NCI-H510A treated with DMSO at 0.1 percent for 48 hours (cell line): ENCODE results near the gene ZNF792.
"Not testable (repeated sequence)": the region's sequence is repeated elsewhere in the genome, so short reads cannot be mapped to it uniquely, and the experiment has no call there.

Experiments used
- DNase-seq: peaks from one replicate; lab custom pipeline; 2025; lab: John Stamatoyannopoulos, UW

Gene ZNF792

DNA sequence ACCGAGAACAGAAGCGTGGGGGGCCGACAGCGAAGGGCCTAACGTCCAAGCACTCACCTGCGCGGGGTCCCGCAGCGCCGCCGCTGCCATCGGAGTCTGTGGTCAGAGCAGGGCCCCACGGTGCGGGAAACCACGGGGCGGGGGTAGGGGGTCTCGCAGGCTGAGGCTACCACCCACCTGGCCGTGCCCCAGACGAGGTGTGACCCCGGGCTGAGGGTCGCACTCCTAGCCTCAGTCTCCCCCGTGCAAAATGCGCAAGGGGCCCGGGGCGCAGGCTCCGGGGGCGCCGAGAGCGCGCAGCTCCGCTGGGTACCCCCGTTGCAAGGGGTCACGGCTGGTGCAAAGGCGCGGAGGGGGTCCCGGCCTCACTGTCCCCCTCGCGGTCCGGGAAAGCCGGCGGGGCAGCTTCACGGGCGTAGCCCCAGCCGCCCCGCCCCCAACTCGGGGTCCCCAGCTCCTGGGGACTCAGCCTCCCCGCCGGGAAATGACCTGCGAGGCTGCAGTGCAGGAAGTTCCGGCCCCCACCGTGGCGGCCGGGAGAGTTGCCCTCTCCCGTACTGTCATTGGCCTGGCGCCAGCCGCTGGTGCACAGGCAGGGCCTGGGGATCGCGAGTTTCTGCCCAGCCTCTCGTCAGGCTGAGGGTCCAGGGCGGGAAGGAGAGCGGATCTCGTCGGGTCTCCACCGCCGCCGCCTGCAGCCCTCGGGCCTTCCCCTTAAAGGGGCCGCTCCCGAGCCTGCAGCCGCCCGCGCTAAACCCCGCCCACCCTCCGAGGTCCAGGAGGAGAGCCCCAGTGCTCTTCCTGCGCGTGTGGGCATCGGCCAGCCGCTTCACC is at the start of gene ZNF792:
TSS of gene ZNF792 (minus strand) at position 657 of the 834 bp plus-strand sequence. CDS start at position 90, 567 bp downstream.
- DNase-seq: no peak

GRCh38 chr19:35013041-35013819 is 49.2 kb upstream of the ZNF792 start:
- no peak for DNase-seq

DNA sequence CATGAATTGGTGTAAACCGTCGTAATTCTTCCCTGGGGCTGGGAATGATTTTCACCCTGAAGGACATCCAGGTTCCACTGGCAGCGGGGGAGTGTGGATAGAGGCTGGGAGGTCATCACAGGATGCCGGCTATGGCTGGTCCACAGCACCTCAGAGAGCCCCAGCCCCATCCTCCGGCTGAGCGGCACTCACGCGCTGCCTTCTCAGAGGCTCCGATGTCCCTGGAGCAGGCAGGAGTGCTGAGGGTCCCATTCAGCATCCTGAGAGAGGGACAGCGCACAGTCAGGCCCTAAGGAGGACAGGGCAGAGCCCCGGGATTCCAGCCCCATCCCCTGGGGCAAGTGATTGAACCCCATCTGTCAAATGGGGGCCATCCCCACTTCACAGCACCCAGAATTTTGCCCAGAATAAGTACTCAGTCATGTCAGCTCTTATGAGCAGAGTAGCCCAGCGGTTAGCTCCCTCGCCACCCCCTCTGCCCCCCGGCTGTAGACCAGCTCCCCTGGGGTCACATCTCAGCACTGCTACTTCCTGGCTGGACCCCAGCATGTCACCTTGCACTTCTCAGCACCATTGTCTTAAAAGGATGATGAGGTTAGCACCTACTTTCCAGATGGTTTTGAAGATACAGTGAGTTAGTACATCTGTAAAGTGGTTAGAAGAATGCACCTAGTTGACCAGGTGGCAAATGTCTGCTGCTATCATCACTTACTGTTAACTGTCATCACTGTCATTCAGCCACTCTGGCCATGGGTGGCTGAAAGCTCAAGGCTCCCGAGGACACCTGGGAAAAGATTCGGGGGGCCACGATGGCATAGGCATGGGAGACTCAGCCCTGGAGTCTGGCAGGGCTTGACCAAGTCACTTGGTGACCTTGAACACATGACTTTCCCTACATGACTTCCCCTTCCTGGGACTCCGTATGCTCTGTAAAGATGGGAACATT is 48.0 kb upstream of the ZNF792 start:
- DNase-seq: no peak

DNA sequence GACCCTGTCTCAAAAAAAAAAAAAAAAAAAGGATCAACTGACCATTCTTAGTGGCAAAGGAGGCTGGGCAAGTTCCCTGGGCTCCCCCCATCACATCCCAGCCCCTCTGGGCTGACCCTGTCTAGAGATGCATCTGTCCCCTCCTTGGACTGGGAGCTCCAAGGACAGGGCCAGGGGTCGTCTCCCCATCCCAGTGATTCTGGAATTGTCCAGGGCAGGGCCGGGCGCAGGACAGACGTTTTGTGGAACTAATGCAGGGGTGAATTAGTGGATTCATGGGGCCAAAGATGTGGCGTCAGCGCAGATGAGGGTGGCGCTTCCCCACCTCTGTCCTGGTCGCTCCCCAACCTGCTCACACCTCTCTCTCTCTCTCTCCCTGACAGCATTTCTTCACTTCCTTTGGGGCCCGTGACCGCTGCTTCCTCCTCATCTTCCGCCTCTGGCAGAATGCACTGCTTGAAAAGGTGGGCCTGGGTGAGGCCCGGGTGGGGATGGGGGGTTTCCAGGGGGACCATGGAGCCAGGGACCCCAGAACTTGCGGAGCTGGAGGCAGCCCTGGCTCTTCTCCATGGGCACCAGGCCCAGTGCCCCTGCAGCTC is 47.2 kb upstream of the ZNF792 start:
- DNase-seq: no peak

DNA sequence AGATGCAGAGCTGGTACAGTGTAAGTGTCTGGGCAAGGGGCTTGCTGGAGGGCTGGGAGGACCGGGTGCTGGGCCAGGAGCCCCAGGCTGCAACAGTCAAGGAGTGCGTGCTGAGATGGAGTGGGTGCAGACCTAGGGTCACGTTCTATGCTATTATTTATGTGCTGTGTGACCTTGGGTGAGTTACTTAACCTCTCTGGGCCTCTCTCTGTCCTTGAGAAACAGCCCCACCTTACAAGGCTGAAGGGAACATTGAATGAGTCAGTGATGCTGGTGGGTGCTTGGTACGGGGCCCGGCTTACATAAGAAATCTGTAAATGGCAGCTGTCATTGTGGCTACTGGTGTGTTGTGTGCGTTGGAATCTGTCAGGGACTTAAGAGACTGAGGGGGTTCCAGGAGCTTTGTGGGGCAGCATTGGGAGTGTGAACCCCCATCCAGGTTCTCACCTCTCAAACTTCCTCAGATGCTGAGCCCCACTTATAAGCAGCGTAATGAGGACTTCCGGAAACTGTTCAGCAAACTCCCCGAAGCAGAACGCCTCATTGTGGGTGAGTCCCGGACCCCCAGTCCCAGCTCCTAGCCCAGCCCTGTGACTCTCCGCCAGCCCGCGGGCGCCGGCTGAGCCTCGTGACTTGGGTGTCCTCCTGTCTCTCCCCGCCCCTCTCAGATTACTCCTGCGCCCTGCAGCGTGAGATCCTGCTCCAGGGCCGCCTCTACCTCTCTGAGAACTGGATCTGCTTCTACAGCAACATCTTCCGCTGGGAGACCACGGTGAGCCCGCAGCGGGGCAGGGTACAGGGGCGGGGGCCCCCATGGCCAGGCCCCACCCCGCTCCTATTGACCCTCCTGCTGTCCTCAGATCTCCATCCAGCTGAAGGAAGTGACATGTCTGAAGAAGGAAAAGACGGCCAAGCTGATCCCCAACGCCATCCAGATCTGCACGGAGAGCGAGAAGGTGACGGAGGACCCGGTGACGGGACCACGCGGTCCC is 45.7 kb upstream of the ZNF792 start:
- DNase-seq: no peak

DNA sequence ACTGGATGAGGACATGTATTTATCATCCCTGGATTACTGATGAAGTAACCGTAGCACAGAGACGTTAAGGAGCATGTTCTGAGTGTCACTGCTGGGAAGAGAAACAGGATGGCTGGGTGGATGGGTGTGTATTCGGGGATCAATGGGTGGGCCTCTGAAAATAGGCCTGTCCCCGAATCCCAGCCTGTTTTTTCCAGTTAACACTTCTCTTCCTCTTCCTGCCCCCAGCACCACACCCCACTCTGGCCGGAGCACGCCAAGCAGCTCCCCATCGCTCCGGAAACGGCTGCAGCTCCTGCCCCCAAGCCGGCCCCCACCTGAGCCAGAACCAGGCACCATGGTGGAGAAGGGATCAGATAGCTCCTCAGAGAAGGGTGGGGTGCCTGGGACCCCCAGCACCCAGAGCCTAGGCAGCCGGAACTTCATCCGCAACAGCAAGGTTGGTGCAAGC is 44.9 kb upstream of the ZNF792 start:
- no peak for DNase-seq

DNA sequence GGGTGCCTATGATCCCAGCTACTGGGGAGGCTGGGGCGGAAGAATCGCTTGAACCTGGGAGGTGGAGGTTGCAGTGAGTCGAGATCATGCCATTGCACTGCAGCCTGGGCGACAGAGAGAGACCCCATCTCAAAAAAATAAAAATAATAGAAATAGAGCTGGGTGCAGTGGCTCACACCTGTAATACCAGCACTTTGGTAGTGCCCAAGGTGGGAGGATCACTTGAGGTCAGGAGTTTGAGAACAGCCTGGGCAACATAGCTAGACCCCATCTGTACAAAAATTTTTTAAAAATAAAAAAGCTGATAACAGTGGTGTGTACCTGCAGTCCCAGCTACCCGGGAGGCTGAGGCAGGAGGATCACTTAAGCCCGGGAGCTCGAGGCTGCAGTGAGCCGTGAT is 43.4 kb upstream of the ZNF792 start:
- DNase-seq: not testable (repeated sequence)

DNA sequence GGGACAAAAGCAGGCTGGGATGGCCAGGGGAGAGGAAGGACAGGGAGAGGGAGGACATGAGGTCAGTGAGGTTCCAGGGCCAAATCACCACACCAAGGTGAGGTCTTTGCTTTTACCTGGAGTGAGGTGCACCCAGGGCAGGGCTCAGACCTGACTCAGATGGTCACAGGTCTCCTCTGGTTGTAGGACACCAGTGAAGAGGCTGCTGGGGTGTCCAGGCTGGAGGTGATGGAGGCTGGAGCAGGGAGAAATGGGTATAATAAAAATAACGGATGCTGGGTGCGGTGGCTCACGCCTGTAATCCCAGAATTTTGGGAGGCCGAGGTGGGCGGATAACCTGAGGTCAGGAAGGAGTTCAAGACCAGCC is 43.0 kb upstream of the ZNF792 start:
- no peak for DNase-seq

GRCh38 chr19:35006342-35006998 is 42.4 kb upstream of the ZNF792 start:
- DNase-seq: peak; percentile 32

- not testable (repeated sequence) for DNase-seq
Measured at GRCh38 chr19:35006007-35006341, 41.9 kb upstream of the ZNF792 start.

DNA sequence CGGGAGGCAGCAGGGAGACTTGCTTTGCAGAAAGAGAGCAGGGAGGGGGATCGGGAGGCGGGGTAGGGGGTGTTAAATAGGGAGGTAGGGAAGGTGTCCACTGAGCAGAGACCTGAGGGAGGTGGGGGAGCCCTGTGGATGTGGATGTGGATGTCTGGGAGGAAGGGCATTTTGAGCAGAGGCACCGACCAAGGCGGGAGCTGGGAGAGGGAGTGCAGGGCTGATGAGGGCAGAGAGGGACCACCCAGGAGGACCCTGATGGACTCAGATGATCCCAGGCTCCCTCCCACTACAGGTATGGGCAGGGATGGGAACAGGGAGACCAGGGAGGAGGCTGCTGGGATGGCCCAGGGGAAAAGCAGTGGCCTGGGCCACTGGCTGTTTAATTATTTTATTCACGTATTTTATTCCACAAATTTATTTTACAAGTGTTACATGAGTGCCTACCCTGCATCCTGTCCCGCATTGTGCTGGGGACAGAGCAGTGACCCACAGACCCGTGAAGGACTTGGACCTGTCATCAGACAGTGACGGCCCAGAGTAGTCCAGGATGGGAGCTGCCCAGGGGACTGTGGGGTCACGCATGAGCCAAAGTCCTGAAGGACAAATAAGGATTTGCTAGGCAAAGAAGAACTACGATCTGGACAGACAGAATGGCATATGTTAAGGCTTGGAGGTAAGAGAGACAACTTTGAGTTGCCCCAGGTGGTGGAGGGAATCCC is 41.4 kb upstream of the ZNF792 start:
- DNase-seq: no peak

GRCh38 chr19:35004517-35005255 is 40.7 kb upstream of the ZNF792 start:
- no peak for DNase-seq

DNA sequence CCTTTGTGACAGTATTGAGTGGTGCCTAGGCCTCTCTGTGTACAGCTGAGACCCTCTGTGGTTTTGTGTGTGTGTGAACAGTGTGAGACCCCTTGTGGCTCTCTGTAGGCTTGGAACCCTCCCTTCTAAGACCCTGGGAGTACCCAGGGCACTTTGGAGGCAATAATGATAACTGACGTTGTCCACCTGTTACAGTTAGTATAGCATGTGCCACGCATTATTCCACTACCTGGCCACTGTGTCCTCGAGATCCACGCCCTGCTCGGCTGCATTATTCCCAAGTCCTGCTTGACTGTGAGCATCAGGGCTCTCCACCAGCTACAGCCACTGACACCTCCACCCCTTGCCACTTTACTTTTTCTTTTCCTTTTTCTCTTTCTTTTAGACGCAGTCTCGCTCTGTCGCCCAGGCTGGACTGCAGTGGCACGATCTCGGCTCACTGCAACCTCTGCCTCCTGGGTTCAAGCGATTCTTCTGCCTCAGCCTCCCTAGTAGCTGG is 38.1 kb upstream of the ZNF792 start:
- no peak for DNase-seq

- peak; percentile 53 for DNase-seq
Measured at GRCh38 chr19:35000647-35001501, 36.8 kb upstream of the ZNF792 start.

GRCh38 chr19:35000338-35000646 is 36.3 kb upstream of the ZNF792 start:
- no peak for DNase-seq

GRCh38 chr19:34999498-35000337 is 35.7 kb upstream of the ZNF792 start, which contains the start of gene GRAMD1A:
Gene GRAMD1A (plus strand): TSS chr19:35000323. CDS start chr19:35000479, 156 bp downstream.
- peak; percentile 91 for DNase-seq
